IMR-90 (cell line): Measurements from ENCODE around the gene CEP95. TPM values are rescaled to one million over a fixed set of nuclear protein-coding genes. Genes with fewer than 3 reads are reported as not detected.

Experiments
- ATAC-seq: fragments of 200-7000 bp; cut with Tn5 transposase; 2 replicates; pipeline ENCODE4 v1.9.1; 2020; ENCODE audit warnings: low read depth, mild to moderate bottlenecking, moderate library complexity
- BruUV-seq: library from RNA; stranded (reverse); fragments of 400-500 nt; replicated peaks from 2 replicates; lab custom pipeline; 2021; lab: Mats Ljungman, UMichigan
- CTCF ChIA-PET: fragments of 300-600 bp; formaldehyde crosslinking; extraction: SDS; loops from one replicate; lab custom pipeline; 2021; ENCODE audit warnings: antibody characterized with exemption; lab: Yijun Ruan, JAX
- POLR2A ChIA-PET: fragments of 300-600 bp; sonication (Branson Sonifier 250); formaldehyde crosslinking; loops from one replicate; lab custom pipeline; 2022; ENCODE audit warnings: antibody characterized with exemption; ENCODE audit not compliant: unreplicated experiment; lab: Charles Lee
- DNase-seq: peaks from one replicate; pipeline ENCODE4 v3.0.0; 2013
- H2AFZ ChIP-seq: replicated peaks from 2 replicates; pipeline ENCODE3; 2013; ENCODE audit warnings: low read length, mild to moderate bottlenecking; ENCODE audit not compliant: poor library complexity
- H2AK5ac ChIP-seq: 2 replicates; pipeline ENCODE4 v1.6.1; 2013; ENCODE audit warnings: low read depth, low read length, inconsistent platforms
- H2AK9ac ChIP-seq: replicated peaks from 2 replicates; pipeline ENCODE3; 2013; ENCODE audit warnings: mild to moderate bottlenecking, low read depth, low read length, moderate library complexity; ENCODE audit not compliant: poor library complexity
- H2BK120ac ChIP-seq: 2 replicates; pipeline ENCODE4 v1.6.1; 2013; ENCODE audit warnings: low read depth, low read length, inconsistent platforms
- H2BK15ac ChIP-seq: 3 replicates; pipeline ENCODE4 v1.6.1; 2013; ENCODE audit warnings: low read depth, low read length, inconsistent platforms
- H2BK20ac ChIP-seq: 2 replicates; pipeline ENCODE4 v1.6.1; 2013; ENCODE audit warnings: low read depth, mild to moderate bottlenecking, inconsistent platforms, low read length, moderate library complexity
- H2BK5ac ChIP-seq: 2 replicates; pipeline ENCODE4 v1.6.1; 2013; ENCODE audit warnings: mild to moderate bottlenecking, low read depth, low read length, inconsistent platforms; ENCODE audit not compliant: poor library complexity, severe bottlenecking
- H3K14ac ChIP-seq: replicated peaks from 2 replicates; pipeline ENCODE4 v1.6.1; 2013; ENCODE audit warnings: low read depth, low read length, inconsistent platforms
- H3K18ac ChIP-seq: 2 replicates; pipeline ENCODE4 v1.6.1; 2013; ENCODE audit warnings: low read depth, low read length, control low read depth
- H3K23ac ChIP-seq: 2 replicates; pipeline ENCODE4 v1.6.1; 2013; ENCODE audit warnings: low read depth, low read length, inconsistent platforms
- H3K27ac ChIP-seq: 2 replicates; pipeline ENCODE4 v1.5.1; 2013; ENCODE audit warnings: mild to moderate bottlenecking, control low read depth, low read length; ENCODE audit not compliant: insufficient read depth
- H3K27me3 ChIP-seq: 2 replicates; pipeline ENCODE4 v1.6.1; 2013; ENCODE audit warnings: low read length; ENCODE audit not compliant: control insufficient read depth, insufficient read depth
- H3K36me3 ChIP-seq: 2 replicates; pipeline ENCODE4 v1.6.1; 2013; ENCODE audit warnings: low read length, mixed read lengths; ENCODE audit not compliant: control insufficient read depth, insufficient read depth
- H3K4ac ChIP-seq: 2 replicates; pipeline ENCODE4 v1.6.1; 2013; ENCODE audit warnings: low read depth, low read length, inconsistent platforms
- H3K4me1 ChIP-seq: 2 replicates; pipeline ENCODE4 v1.6.1; 2013; ENCODE audit warnings: low read length, mixed read lengths; ENCODE audit not compliant: control insufficient read depth, insufficient read depth
- H3K4me2 ChIP-seq: 2 replicates; pipeline ENCODE4 v1.6.1; 2013; ENCODE audit warnings: low read depth, mild to moderate bottlenecking, control low read depth, low read length, moderate library complexity
- H3K4me3 ChIP-seq: 2 replicates; pipeline ENCODE4 v1.5.1; 2013; ENCODE audit warnings: low read depth, mild to moderate bottlenecking, control low read depth, low read length, moderate library complexity; ENCODE audit not compliant: insufficient read depth
- H3K56ac ChIP-seq: 2 replicates; pipeline ENCODE4 v1.6.1; 2013; ENCODE audit warnings: low read length, inconsistent platforms; ENCODE audit not compliant: insufficient read depth; ENCODE audit errors: extremely low read depth
- H3K79me1 ChIP-seq, 2 experiments: 2 replicates each; pipeline ENCODE4 v1.6.1; 2013; ENCODE audit warnings: low read length in 2 of 2, inconsistent platforms in 1 of 2, low read depth in 1 of 2
- H3K9ac ChIP-seq: 2 replicates; pipeline ENCODE4 v1.6.1; 2013; ENCODE audit warnings: low read depth, low read length, control low read depth
- H3K9me1 ChIP-seq: 2 replicates; pipeline ENCODE4 v1.6.1; 2013; ENCODE audit warnings: low read length, inconsistent platforms; ENCODE audit not compliant: insufficient read depth
- H3K9me3 ChIP-seq: 2 replicates; pipeline ENCODE4 v1.6.1; 2013; ENCODE audit warnings: low read length; ENCODE audit not compliant: control insufficient read depth, insufficient read depth
- H4K20me1 ChIP-seq: 2 replicates; pipeline ENCODE4 v1.6.1; 2013; ENCODE audit warnings: low read length, inconsistent platforms; ENCODE audit not compliant: insufficient read depth
- H4K5ac ChIP-seq: 2 replicates; pipeline ENCODE4 v1.6.1; 2013; ENCODE audit warnings: mild to moderate bottlenecking, low read depth, low read length, control low read depth
- H4K8ac ChIP-seq, 2 experiments: 2 replicates each; pipeline ENCODE4 v1.6.1; 2013; ENCODE audit warnings: low read depth in 2 of 2, low read length in 2 of 2, control low read depth in 1 of 2, inconsistent platforms in 1 of 2
- H4K91ac ChIP-seq: 2 replicates; pipeline ENCODE4 v1.6.1; 2013; ENCODE audit warnings: low read depth, low read length, inconsistent platforms; ENCODE audit not compliant: insufficient read depth
- POLR2A ChIP-seq: IDR thresholded peaks from 2 replicates; pipeline ENCODE4 v1.6.1; 2012; ENCODE audit warnings: mild to moderate bottlenecking, low read depth, low read length
- WGBS, 2 experiments: methylation state at CpG; one replicate each; pipeline versions ENCODE4 v1.1.5 to v1.1.7; 2013; ENCODE audit warnings: missing lambda C conversion rate in 2 of 2; ENCODE audit not compliant: insufficient read length in 1 of 2; ENCODE audit errors: extremely low coverage in 2 of 2; 5-methylcytosine and 5-hydroxymethylcytosine counted together
- dilution Hi-C: fragments of 300-500 bp; cut with HindIII; formaldehyde crosslinking; loops from one replicate; pipeline ENCODE4 v1.14.3; 2018; ENCODE audit warnings: low sequenced_read_pairs; ENCODE audit not compliant: unreplicated experiment
- in situ Hi-C: fragments of 300-500 bp; cut with MboI; formaldehyde crosslinking; loops from 3 replicates; pipeline ENCODE4 v1.14.3; 2019; ENCODE audit warnings: low sequenced_read_pairs, inconsistent platforms, mixed read lengths
- intact Hi-C: fragments of 100-400 bp; cut with micrococcal nuclease; formaldehyde crosslinking; loops from 2 replicates; pipeline ENCODE4 v1.10.0; 2022
- polyA plus RNA-seq, 3 experiments: library from polyadenylated mRNA; depleted of rRNA; stranded (reverse); fragments of >200 nt; gene quantifications; 2 replicates each; pipeline ENCODE4 v1.2.3, GENCODE V29; 2012; ENCODE audit warnings: low replicate concordance in 1 of 3
- total RNA-seq: library from RNA; depleted of rRNA; stranded (reverse); fragments of >200 nt; gene quantifications from 2 replicates; pipeline ENCODE4 v1.2.3, GENCODE V29; 2012

The CEP95 gene
- total and polyA plus RNA-seq, 2 of the 4 experiments (the other 2 are of a cell fraction), result 6.1 to 13.6 TPM

GRCh38 chr17:64580384-64581315, 73.9 kb downstream of the CEP95 start:
- intact Hi-C loops, result no loop called here
- DNase-seq (no peak), ATAC-seq (no peak)
- Histone ChIP-seq H3K23ac (peak overlapping the region; percentile 17), H4K8ac (peak overlapping the region in 1 of 2 experiments; percentile 36; a peak in 1 of 4 replicates), H3K56ac (no peak overlapping the region), H3K4ac (no peak overlapping the region), H2AK9ac (no peak overlapping the region), H2AFZ (no peak overlapping the region), H3K9me1 (peaks cover 3% of the 10 kb centered on the region), H3K79me1 (peaks cover 36 to 68% of the 10 kb centered on the region in 2 experiments), H3K4me3 (no peak overlapping the region), H3K9me3 (no peaks in the 10 kb centered on the region), H3K27me3 (no peaks in the 10 kb centered on the region), H2BK15ac (no peak overlapping the region), H3K14ac (0 out of 2 replicates have a peak overlapping the region, but pooled peaks have one; percentile 17), H3K4me1 (0 out of 2 replicates have a peak, but pooled peaks cover 4% of the 10 kb centered on the region), H3K18ac (no peak overlapping the region), H4K5ac (no peak overlapping the region), H2AK5ac (no peak overlapping the region), H2BK5ac (peak overlapping the region; percentile 58), H3K36me3 (peaks cover 51% of the 10 kb centered on the region), H3K9ac (no peak overlapping the region), H3K4me2 (no peak overlapping the region), H2BK120ac (no peak overlapping the region), H4K20me1 (peaks cover 79% of the 10 kb centered on the region), H2BK20ac (no peak overlapping the region), H4K91ac (no peak overlapping the region), H3K27ac (peak overlapping the region; percentile 4; the same call in 1 of the 2 replicates)
- dilution Hi-C loops, result no loop called here
- in situ Hi-C loops, result no loop called here
- BruUV-seq, result no TSS peak
- 89% methylated on average over 1 of the region's 7 CpGs; no CpG with 5 or more reads in 1 of the 2 experiments for WGBS, 2 experiments
- TF ChIP-seq POLR2A, result no peak
- POLR2A ChIA-PET, result no interaction called here
- CTCF ChIA-PET, result no interaction called here
